Measurements from ENCODE around the gene UBALD1. TPM values are rescaled to one million over a fixed set of nuclear protein-coding genes. Genes with fewer than 3 reads are reported as not detected.

Gene UBALD1
- total RNA-seq, 1 experiment from 2014 or later = 29.9 TPM

DNA sequence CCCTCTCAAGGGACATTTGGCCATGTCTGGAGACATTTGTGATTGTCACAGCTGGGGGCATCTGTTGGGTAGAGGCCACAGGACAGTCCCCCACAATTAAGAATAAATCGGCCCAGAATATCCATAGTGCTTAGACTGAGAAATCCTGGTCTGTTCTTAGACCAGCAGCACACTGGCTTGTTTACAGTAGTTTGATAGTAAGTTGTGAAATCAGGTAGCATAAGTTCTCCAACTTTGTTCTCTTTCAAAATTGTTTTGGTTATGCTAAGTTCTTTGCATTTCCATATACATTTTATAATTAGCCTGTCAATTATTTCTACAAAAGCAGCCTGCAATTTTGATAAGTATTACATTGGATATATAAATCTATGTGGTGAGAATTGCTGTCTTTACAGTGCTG is 16.8 kb upstream of the UBALD1 start:
- BruUV-seq (replicated peaks) = TSS peak; percentile 39

GRCh38 chr16:4628283-4628682 is 13.6 kb upstream of the UBALD1 start:
- in situ Hi-C loops (cut with HindIII; ENCODE audit: low pct_unique_long_range_greater_than_20kb, low sequenced_read_pairs) (no loop called here), intact Hi-C loops (cut with micrococcal nuclease; ENCODE audit: unreplicated experiment) (no loop called here)
- no peak overlapping the region for H3K27ac ChIP-seq (ENCODE audit: low read length)
- ATAC-seq (no peak), DNase-seq (ENCODE audit: low read depth, low spot score) (no peak)
- ChIA-PET POLR2A (interaction anchor here (0.6 kb wide), 1 partner anchor 9 kb away, joined by 7 read pairs; no protein-coding TSS in a partner anchor), CTCF (no interaction called here)
- TF ChIP-seq REST (IDR thresholded peaks at IDR 0.05; ENCODE audit: insufficient read depth in 1 of 2, low read depth in 2 of 2, low read length in 1 of 2) = no peak
- no peak for TF ChIP-seq CTCF (IDR thresholded peaks at IDR 0.05)
- no peak for TF ChIP-seq TCF7L2 (IDR thresholded peaks at IDR 0.05; ENCODE audit: low read depth, low read length)
- H3K9me3 ChIP-seq (ENCODE audit: control insufficient read depth, insufficient read depth, low read depth, low read length) = no peaks in the 10 kb centered on the region; the same call in 1 of the 2 replicates
- no peaks in the 10 kb centered on the region for H3K27me3 ChIP-seq (ENCODE audit: control insufficient read depth, insufficient read depth, low read length)
- H3K36me3 ChIP-seq (ENCODE audit: control insufficient read depth, insufficient read depth, low read length) = no peaks in the 10 kb centered on the region; the same call in 1 of the 2 replicates
- BruUV-seq (replicated peaks) = no TSS peak
- H3K4me1 ChIP-seq (ENCODE audit: control insufficient read depth, insufficient read depth, low read length) = peaks cover 6% of the 10 kb centered on the region
- H3K4me3 ChIP-seq (ENCODE audit: low read depth in 2 of 2, low read length in 2 of 2) = no peak overlapping the region

More for the DNA sequence above, 16.8 kb upstream of the UBALD1 start:
- TF ChIP-seq TCF7L2 (IDR thresholded peaks at IDR 0.05; ENCODE audit: low read depth, low read length) = no peak
- H3K4me3 ChIP-seq (ENCODE audit: low read depth in 2 of 2, low read length in 2 of 2) = no peak overlapping the region
- ChIA-PET CTCF (no interaction called here), POLR2A (no interaction called here)
- H3K27me3 ChIP-seq (ENCODE audit: control insufficient read depth, insufficient read depth, low read length) = no peaks in the 10 kb centered on the region
- intact Hi-C loops (cut with micrococcal nuclease; ENCODE audit: unreplicated experiment) = no loop called here
- no peak overlapping the region for H3K27ac ChIP-seq (ENCODE audit: low read length)
- DNase-seq (ENCODE audit: low read depth, low spot score) (no peak), ATAC-seq (no peak)
- H3K36me3 ChIP-seq (ENCODE audit: control insufficient read depth, insufficient read depth, low read length) = no peaks in the 10 kb centered on the region
- H3K4me1 ChIP-seq (ENCODE audit: control insufficient read depth, insufficient read depth, low read length) = no peaks in the 10 kb centered on the region
- no peaks in the 10 kb centered on the region; the same call in 1 of the 2 replicates for H3K9me3 ChIP-seq (ENCODE audit: control insufficient read depth, insufficient read depth, low read depth, low read length)
- in situ Hi-C loops (cut with HindIII; ENCODE audit: low pct_unique_long_range_greater_than_20kb, low sequenced_read_pairs) = no loop called here

DNA sequence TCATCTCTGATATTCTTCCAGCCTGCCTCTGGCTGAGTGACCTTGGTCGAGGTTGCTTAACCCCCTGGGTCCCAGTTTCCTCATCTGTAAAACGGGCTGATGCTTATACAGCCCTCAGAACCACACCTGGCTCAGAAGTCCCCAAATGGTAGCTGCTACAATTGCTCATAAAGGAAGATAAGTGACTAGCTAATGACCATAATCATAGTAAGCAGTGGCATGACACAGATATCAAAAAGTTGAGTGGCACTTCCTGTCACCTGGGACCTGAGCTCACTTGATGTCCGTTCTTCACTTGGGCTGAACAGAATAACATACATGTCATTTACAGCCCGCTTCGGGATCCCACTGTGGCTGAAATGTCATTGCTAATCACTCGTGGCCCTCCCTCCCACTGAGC is 11.7 kb upstream of the UBALD1 start:
- Histone ChIP-seq H3K27ac (ENCODE audit: low read length) (no peak overlapping the region), H3K4me1 (ENCODE audit: control insufficient read depth, insufficient read depth, low read length) (peaks cover 6% of the 10 kb centered on the region), H3K4me3 (ENCODE audit: low read depth in 2 of 2, low read length in 2 of 2) (peak overlapping the region in 1 of 2 experiments; percentile 92; a peak in 3 of 4 replicates), H3K9me3 (ENCODE audit: control insufficient read depth, insufficient read depth, low read depth, low read length) (no peaks in the 10 kb centered on the region; the same call in 1 of the 2 replicates), H3K36me3 (ENCODE audit: control insufficient read depth, insufficient read depth, low read length) (no peaks in the 10 kb centered on the region; the same call in 1 of the 2 replicates), H3K27me3 (ENCODE audit: control insufficient read depth, insufficient read depth, low read length) (no peaks in the 10 kb centered on the region)
- no peak for ATAC-seq
- in situ Hi-C loops (cut with HindIII; ENCODE audit: low pct_unique_long_range_greater_than_20kb, low sequenced_read_pairs) = no loop called here
- intact Hi-C loops (cut with micrococcal nuclease; ENCODE audit: unreplicated experiment) = no loop called here
- TF ChIP-seq POLR2AphosphoS5 (IDR thresholded peaks at IDR 0.05; ENCODE audit: low read depth, low read length) = no peak
- TF ChIP-seq TCF7L2 (IDR thresholded peaks at IDR 0.05; ENCODE audit: low read depth, low read length) = no peak
- no peak for TF ChIP-seq SIN3A (IDR thresholded peaks at IDR 0.05; ENCODE audit: borderline replicate concordance, insufficient read depth, low read depth, low read length)
- POLR2A ChIA-PET = no interaction called here
- CTCF ChIA-PET = no interaction called here
- DNase-seq (ENCODE audit: low read depth, low spot score) = no peak
- no TSS peak for BruUV-seq (replicated peaks)

Measured in Panc1 (cell line).